Measurements from ENCODE around the gene CPT1B. TPM values are rescaled to one million over a fixed set of nuclear protein-coding genes. Genes with fewer than 3 reads are reported as not detected.

CPT1B gene
- total RNA-seq (2013; cell fraction: nucleolus; rRNA removed), result 75.2 and 82.7 TPM in 2 replicates
- 28.3 and 28.9 TPM in 2 replicates for total RNA-seq (2014; rRNA removed)
- 12.0 and 13.6 TPM in 2 replicates for total RNA-seq (2014; rRNA removed; fragmentation: Illumina TruSeq; extraction: Trizol)
- 37.0 and 40.8 TPM in 2 replicates for total RNA-seq (2021)
- polyA plus RNA-seq (2011; ENCODE audit: low read depth), result 29.0 TPM
- 26.0 and 36.2 TPM in 2 replicates for polyA plus RNA-seq (2011; rRNA removed)
- polyA plus RNA-seq (2011; cell fraction: cytosol; rRNA removed), result 30.5 and 42.8 TPM in 2 replicates
- 387 and 439 TPM in 2 replicates for polyA plus RNA-seq (2011; cell fraction: nucleus; rRNA removed)
- 44.1 and 46.1 TPM in 2 replicates for polyA plus RNA-seq (2012)
- polyA plus RNA-seq (2014; fragmentation: Illumina TruSeq; extraction: Trizol), result 21.0 and 24.5 TPM in 2 replicates
- polyA plus RNA-seq (2014; fragmentation: Nextera tagmentation; extraction: Ambion mirVana), result 1 to 10 TPM; 3.5 to 5.7 TPM
- 51.1 and 54.0 TPM in 2 replicates for polyA plus RNA-seq (2014; rRNA removed)
- 10 to 100 TPM; 11.5 to 19.0 TPM for polyA plus RNA-seq (2016; fragmentation: Nextera tagmentation; extraction: Ambion mirVana)
- 9.7 and 19.9 TPM in 2 replicates for polyA minus RNA-seq (2011; rRNA and poly(A)+ RNA removed)
- 3.0 and 5.3 TPM in 2 replicates for polyA minus RNA-seq (2011; cell fraction: cytosol; rRNA and poly(A)+ RNA removed)
- 29.0 and 38.0 TPM in 2 replicates for polyA minus RNA-seq (2011; cell fraction: nucleus; rRNA and poly(A)+ RNA removed)
- percentile 56 among the genes with signal in this experiment for Bru-seq, nascent RNA
- percentile 76 among the genes with signal in this experiment for BruChase-seq, experiment 1, labeled RNA remaining after a 6-hour chase
- percentile 64 among the genes with signal in this experiment for BruChase-seq, experiment 2, labeled RNA remaining after a 2-hour chase
- long read RNA-seq, experiment 1, result 0 reads
- long read RNA-seq, experiment 2, partial matches to known transcripts, result 6 of 8 reads
- long read RNA-seq, experiment 2, other reads (novel, unspliced or antisense), result 2 of 8 reads

DNA sequence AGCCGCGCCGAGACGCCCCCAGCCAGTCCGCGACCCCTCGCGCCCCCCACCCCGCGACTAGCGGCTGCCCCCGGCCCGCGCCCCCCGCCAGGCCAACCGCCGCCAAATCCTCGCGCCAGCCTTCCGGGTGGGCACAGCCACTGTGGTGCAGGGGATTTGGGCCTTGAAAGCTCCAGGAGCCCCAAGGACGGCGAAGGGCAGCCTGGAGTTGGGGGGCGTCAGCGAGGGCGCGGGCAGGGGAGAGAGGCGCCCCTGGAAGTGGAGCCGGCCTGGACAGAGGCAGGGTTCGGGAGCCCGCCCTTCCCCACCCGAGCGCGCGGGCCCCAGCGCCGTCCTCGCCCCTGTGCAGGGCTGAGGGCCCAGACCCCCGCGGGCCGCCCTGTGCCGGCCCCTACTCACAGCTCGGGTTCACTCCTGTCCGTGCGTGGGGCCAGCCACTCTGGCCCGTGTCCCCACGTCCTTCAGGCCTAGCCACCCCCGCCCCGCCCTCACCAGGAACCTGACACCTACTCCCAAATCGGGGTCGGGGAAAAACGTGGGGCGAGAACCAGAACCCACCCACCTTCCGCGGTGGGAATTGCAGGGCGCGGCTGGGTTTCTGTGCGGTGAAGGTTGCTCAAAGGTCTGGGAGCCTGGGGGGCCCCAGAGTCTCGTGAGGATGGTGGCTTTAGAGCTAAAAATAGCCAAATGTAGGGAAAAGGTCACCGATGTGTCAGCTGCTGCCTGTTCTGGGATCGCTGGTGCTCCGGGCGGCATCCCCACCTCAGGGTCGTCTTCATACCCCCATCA, at the start of gene CPT1B:
Gene CPT1B (minus strand): TSS at position 441 of the 789 bp plus-strand sequence. CDS start 512 bp downstream, outside the sequence.
- RAD21 ChIA-PET (ENCODE audit: unreplicated experiment), result no interaction called here
- ATAC-seq (no peak), FAIRE-seq (no peak), DNase-seq (ENCODE audit: low read depth, low spot score) (no peak)
- H3K4me1 ChIP-seq (ENCODE audit: control insufficient read depth, insufficient read depth, low read length), result peaks cover 15% of the 10 kb centered on the region
- WGBS (ENCODE audit: insufficient coverage, insufficient replicate concordance, low lambda C conversion rate, missing lambda C conversion rate), result 76% methylated on average over 36 of the region's 63 CpGs
- SMC1A ChIA-PET (ENCODE audit: uncharacterized antibody, unreplicated experiment), result no interaction called here
- no TSS peak for BruUV-seq (replicated peaks)
- POLR2A ChIA-PET, result no interaction called here
- H3K27me3 ChIP-seq (replicated peaks in 1 of 2; ENCODE audit: control insufficient read depth in 2 of 2, insufficient read depth in 2 of 2, low read length in 1 of 2), result no peaks in the 10 kb centered on the region
- no peak within 1 kb of the TSS; the same call in 1 of the 2 replicates for H2AFZ ChIP-seq (ENCODE audit: control insufficient read depth, low read depth, low read length)
- peak within 1 kb of the TSS; percentile 39 for H3K27ac ChIP-seq (ENCODE audit: control insufficient read depth, insufficient read depth)
- in situ Hi-C loops (cut with MboI) (no loop called here), intact Hi-C loops (cut with micrococcal nuclease; ENCODE audit: unreplicated experiment) (no loop called here)
- H3K36me3 ChIP-seq (ENCODE audit: control insufficient read depth in 2 of 2, insufficient read depth in 2 of 2, low read length in 1 of 2), result peaks cover 4 to 8% of the 10 kb centered on the region in 2 experiments; a peak in 3 of 4 replicates
- no peak within 1 kb of the TSS for H3K4me3 ChIP-seq
- CTCF ChIA-PET, result no interaction called here
- H3K9me3 ChIP-seq (replicated peaks; ENCODE audit: control insufficient read depth, insufficient read depth, low read length), result no peaks in the 10 kb centered on the region
- peaks cover 14% of the 10 kb centered on the region for H3K79me2 ChIP-seq (ENCODE audit: control insufficient read depth, insufficient read depth, low read length)
- TF ChIP-seq MEF2A (IDR thresholded peaks at IDR 0.05; ENCODE audit: insufficient read depth, low read depth, low read length) (peak; percentile 55; the same call in 1 of the 2 replicates), EGR1 (IDR thresholded peaks at IDR 0.05; ENCODE audit: borderline replicate concordance in 1 of 2, low read depth in 2 of 2, low read length in 2 of 2) (peak; percentile 20 to 26; a peak in 2 of 3 replicates), RUNX3 (IDR thresholded peaks at IDR 0.05; ENCODE audit: low read length) (peak; percentile 53), ZNF217 (IDR thresholded peaks at IDR 0.05) (no peak)
- H3K9ac ChIP-seq (ENCODE audit: control insufficient read depth, insufficient read depth, low read length), result peak within 1 kb of the TSS; percentile 60
- no peaks in the 10 kb centered on the region for H4K20me1 ChIP-seq (ENCODE audit: control insufficient read depth, insufficient read depth)
- H3K4me2 ChIP-seq (ENCODE audit: control insufficient read depth, insufficient read depth), result peak within 1 kb of the TSS; percentile 42; the same call in 1 of the 2 replicates
